HUES64 (cell line): ENCODE data around the gene TNFRSF8. TPM values are rescaled to one million over a fixed set of nuclear protein-coding genes. Genes with fewer than 3 reads are reported as not detected.
A peak's percentile ranks its signal among the peaks of the same experiment; 100 is the strongest.

Experiments used
- H3K27ac ChIP-seq: 2 replicates; pipeline ENCODE4 v1.7.0; 2013; ENCODE audit warnings: low read depth, low read length, inconsistent platforms
- H3K27me3 ChIP-seq: 2 replicates; pipeline ENCODE4 v1.6.1; 2013; ENCODE audit warnings: mild to moderate bottlenecking, low read length; ENCODE audit not compliant: insufficient read depth
- H3K36me3 ChIP-seq: 2 replicates; pipeline ENCODE4 v1.6.1; 2013; ENCODE audit warnings: mild to moderate bottlenecking, low read length; ENCODE audit not compliant: insufficient read depth
- H3K4me1 ChIP-seq: 2 replicates; pipeline ENCODE4 v1.6.1; 2013; ENCODE audit warnings: mild to moderate bottlenecking, low read length, moderate library complexity; ENCODE audit not compliant: insufficient read depth
- H3K4me3 ChIP-seq: 2 replicates; pipeline ENCODE4 v1.5.1; 2013; ENCODE audit warnings: mild to moderate bottlenecking, low read length, moderate library complexity
- H3K9ac ChIP-seq: 2 replicates; pipeline ENCODE4 v1.6.1; 2013; ENCODE audit warnings: mild to moderate bottlenecking, low read depth, low read length
- H3K9me3 ChIP-seq: 2 replicates; pipeline ENCODE4 v1.6.1; 2013; ENCODE audit warnings: low read depth, low read length; ENCODE audit not compliant: insufficient read depth
- WGBS: fragments of 150-250, 120-280 bp; methylation state at CpG from one replicate; pipeline ENCODE4 v1.1.7; 2013; ENCODE audit warnings: missing lambda C conversion rate; 5-methylcytosine and 5-hydroxymethylcytosine counted together
- polyA plus RNA-seq, 2 experiments: library from polyadenylated mRNA; stranded (reverse); fragments of 50-300 nt; gene quantifications; one replicate each; pipeline ENCODE4 v1.2.3, GENCODE V29; 2013

Gene TNFRSF8
- 14.8 TPM for polyA plus RNA-seq (2013, experiment 1 of 2)
- 12.7 TPM for polyA plus RNA-seq (2013, experiment 2 of 2)

GRCh38 chr1:12063141-12064072 lies at the start of gene TNFRSF8:
Gene TNFRSF8, plus strand, starts transcription at chr1:12063303. Its CDS starts 296 bp downstream, at chr1:12063599.
- peak within 1 kb of the TSS; percentile 75 for H3K4me3 ChIP-seq
- no peaks in the 10 kb centered on the region for H3K9me3 ChIP-seq
- H3K27ac ChIP-seq, result no peak within 1 kb of the TSS
- H3K4me1 ChIP-seq, result peaks cover 21% of the 10 kb centered on the region
- H3K27me3 ChIP-seq, result peaks cover 33% of the 10 kb centered on the region
- WGBS, result 2% methylated on average over 72 of the region's 72 CpGs
- no peaks in the 10 kb centered on the region for H3K36me3 ChIP-seq
- H3K9ac ChIP-seq, result peak within 1 kb of the TSS; percentile 74

GRCh38 chr1:12014141-12014991 lies 48.7 kb upstream of the TNFRSF8 start:
- Histone ChIP-seq H3K27ac (no peak overlapping the region), H3K27me3 (no peaks in the 10 kb centered on the region), H3K9me3 (no peaks in the 10 kb centered on the region), H3K36me3 (peaks cover 40% of the 10 kb centered on the region), H3K9ac (no peak overlapping the region), H3K4me1 (no peaks in the 10 kb centered on the region), H3K4me3 (no peak overlapping the region)
- WGBS, result 89% methylated on average over 16 of the region's 16 CpGs

- Histone ChIP-seq H3K4me1 (no peaks in the 10 kb centered on the region), H3K27ac (no peak overlapping the region), H3K27me3 (no peaks in the 10 kb centered on the region), H3K36me3 (peaks cover 33% of the 10 kb centered on the region), H3K9me3 (no peaks in the 10 kb centered on the region), H3K9ac (no peak overlapping the region), H3K4me3 (no peak overlapping the region)
- WGBS, result 92% methylated on average over 10 of the region's 10 CpGs
These were observed 48.1 kb upstream of the TNFRSF8 start for GRCh38 chr1:12015001-12015491.

- WGBS, result 96% methylated on average over 8 of the region's 9 CpGs
- H3K27ac ChIP-seq, result no peak overlapping the region
- H3K4me1 ChIP-seq, result no peaks in the 10 kb centered on the region
- no peaks in the 10 kb centered on the region for H3K27me3 ChIP-seq
- H3K9me3 ChIP-seq, result no peaks in the 10 kb centered on the region
- H3K9ac ChIP-seq, result no peak overlapping the region
- peaks cover 28% of the 10 kb centered on the region for H3K36me3 ChIP-seq
- no peak overlapping the region for H3K4me3 ChIP-seq
These were observed 47.6 kb upstream of the TNFRSF8 start for GRCh38 chr1:12015499-12015898.

GRCh38 chr1:12016182-12016581 lies 46.9 kb upstream of the TNFRSF8 start:
- no peak overlapping the region for H3K27ac ChIP-seq
- 97% methylated on average over 3 of the region's 3 CpGs for WGBS
- no peaks in the 10 kb centered on the region for H3K4me1 ChIP-seq

GRCh38 chr1:12019858-12020509 lies 43.1 kb upstream of the TNFRSF8 start:
- Histone ChIP-seq H3K4me1 (no peaks in the 10 kb centered on the region), H3K36me3 (peaks cover 28% of the 10 kb centered on the region), H3K4me3 (peak overlapping the region; percentile 83), H3K27ac (peak overlapping the region; percentile 85), H3K9ac (peak overlapping the region; percentile 85), H3K9me3 (no peaks in the 10 kb centered on the region), H3K27me3 (no peaks in the 10 kb centered on the region)
- 20% methylated on average over 12 of the region's 12 CpGs for WGBS

More at GRCh38 chr1:12016182-12016581, 46.9 kb upstream of the TNFRSF8 start:
- H3K27me3 ChIP-seq, result no peaks in the 10 kb centered on the region
- no peak overlapping the region for H3K4me3 ChIP-seq
- H3K36me3 ChIP-seq, result peaks cover 22% of the 10 kb centered on the region
- no peaks in the 10 kb centered on the region for H3K9me3 ChIP-seq
- no peak overlapping the region for H3K9ac ChIP-seq

- H3K36me3 ChIP-seq, result peaks cover 43% of the 10 kb centered on the region
- 94% methylated on average over 9 of the region's 9 CpGs for WGBS
- no peaks in the 10 kb centered on the region for H3K4me1 ChIP-seq
- no peak overlapping the region for H3K4me3 ChIP-seq
- no peak overlapping the region for H3K27ac ChIP-seq
- no peak overlapping the region for H3K9ac ChIP-seq
- no peaks in the 10 kb centered on the region for H3K27me3 ChIP-seq
- H3K9me3 ChIP-seq, result no peaks in the 10 kb centered on the region
These were observed 41.5 kb upstream of the TNFRSF8 start for GRCh38 chr1:12021616-12022015.

GRCh38 chr1:12022036-12022435 lies 41.1 kb upstream of the TNFRSF8 start:
- 96% methylated on average over 14 of the region's 14 CpGs for WGBS
- Histone ChIP-seq H3K4me1 (no peaks in the 10 kb centered on the region), H3K4me3 (no peak overlapping the region), H3K9me3 (no peaks in the 10 kb centered on the region), H3K9ac (no peak overlapping the region), H3K27me3 (no peaks in the 10 kb centered on the region), H3K27ac (no peak overlapping the region), H3K36me3 (peaks cover 47% of the 10 kb centered on the region)

- H3K9me3 ChIP-seq, result no peaks in the 10 kb centered on the region
- H3K9ac ChIP-seq, result no peak overlapping the region
- H3K36me3 ChIP-seq, result peaks cover 88% of the 10 kb centered on the region
- no peak overlapping the region for H3K4me3 ChIP-seq
- H3K27ac ChIP-seq, result no peak overlapping the region
- H3K4me1 ChIP-seq, result no peaks in the 10 kb centered on the region
- H3K27me3 ChIP-seq, result no peaks in the 10 kb centered on the region
- 94% methylated on average over 10 of the region's 10 CpGs for WGBS
These were observed 36.5 kb upstream of the TNFRSF8 start for GRCh38 chr1:12026586-12026985.

- H3K9ac ChIP-seq, result no peak overlapping the region
- H3K4me1 ChIP-seq, result no peaks in the 10 kb centered on the region
- no peaks in the 10 kb centered on the region for H3K9me3 ChIP-seq
- 97% methylated on average over 8 of the region's 8 CpGs for WGBS
- H3K27me3 ChIP-seq, result no peaks in the 10 kb centered on the region
- H3K36me3 ChIP-seq, result peaks cover 87% of the 10 kb centered on the region
- H3K27ac ChIP-seq, result no peak overlapping the region
- no peak overlapping the region for H3K4me3 ChIP-seq
These were observed 34.9 kb upstream of the TNFRSF8 start for GRCh38 chr1:12028248-12028647.
